ENCODE data around the gene MYH11.
"Not testable (repeated sequence)": the region's sequence is repeated elsewhere in the genome, so short reads cannot be mapped to it uniquely, and the experiment has no call there.

The MYH11 gene

DNA sequence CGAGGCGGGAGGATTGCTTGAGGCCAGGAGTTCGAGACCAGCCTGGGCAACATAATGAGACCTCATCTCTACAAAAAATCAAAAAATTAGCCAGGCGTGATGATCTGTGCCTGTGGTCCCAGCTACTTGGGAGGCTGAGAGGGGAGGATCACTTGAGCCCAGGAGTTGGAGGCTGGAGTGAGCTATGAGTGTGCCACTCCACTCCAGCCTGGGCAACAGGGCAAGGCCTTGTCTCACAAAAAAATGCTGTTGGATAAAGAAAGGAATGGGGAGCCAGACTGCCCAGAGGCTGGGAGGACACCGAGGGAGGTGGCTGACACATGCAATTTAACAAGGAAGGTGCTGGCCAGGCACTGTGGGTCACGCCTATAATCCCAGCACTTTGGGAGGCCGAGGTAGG is 47.5 kb downstream of the MYH11 start:
- not testable (repeated sequence) for DNase-seq (ENCODE audit: low read depth)

DNA sequence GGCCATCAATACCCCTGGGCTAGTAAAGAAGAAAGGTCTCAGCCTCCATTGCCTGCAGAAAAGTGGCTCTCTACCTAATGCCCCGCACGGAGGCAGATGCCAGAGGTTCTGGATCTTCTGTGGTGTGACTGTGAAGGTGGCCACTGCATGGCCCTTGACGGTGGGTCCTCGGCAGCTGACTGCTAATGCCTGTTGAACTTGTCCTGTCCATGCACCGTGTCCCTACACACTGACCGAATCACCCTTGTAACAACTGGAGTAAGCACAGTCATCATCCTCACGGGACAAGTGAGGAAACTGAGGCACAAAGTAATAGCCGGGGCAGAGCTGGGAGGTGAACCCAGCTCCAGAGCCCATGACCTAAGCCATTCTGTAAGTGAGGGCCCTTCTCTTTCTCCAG is 48.8 kb downstream of the MYH11 start:
- no peak for DNase-seq (ENCODE audit: low read depth)

DNA sequence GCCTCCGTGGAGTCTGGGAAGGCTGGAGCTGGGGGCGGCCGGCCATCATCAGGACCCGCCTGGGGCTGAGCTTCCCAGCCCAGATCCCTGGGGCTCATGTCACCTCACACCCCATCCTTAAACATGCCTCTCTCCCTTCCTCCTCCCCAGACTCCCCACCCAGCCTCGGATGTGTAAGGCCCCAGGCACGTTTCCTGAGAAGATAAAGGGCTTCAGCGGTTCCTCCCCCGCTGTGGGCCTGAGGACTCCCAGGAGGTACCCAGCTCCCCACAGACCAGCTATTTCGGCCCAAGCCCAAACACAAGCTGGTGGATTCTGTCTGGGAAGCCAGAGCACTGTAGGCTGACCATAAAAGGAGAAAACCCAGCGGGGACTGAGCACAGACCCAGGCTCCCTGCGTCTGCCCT is 49.2 kb downstream of the MYH11 start:
- DNase-seq (ENCODE audit: low read depth): no peak

DNA sequence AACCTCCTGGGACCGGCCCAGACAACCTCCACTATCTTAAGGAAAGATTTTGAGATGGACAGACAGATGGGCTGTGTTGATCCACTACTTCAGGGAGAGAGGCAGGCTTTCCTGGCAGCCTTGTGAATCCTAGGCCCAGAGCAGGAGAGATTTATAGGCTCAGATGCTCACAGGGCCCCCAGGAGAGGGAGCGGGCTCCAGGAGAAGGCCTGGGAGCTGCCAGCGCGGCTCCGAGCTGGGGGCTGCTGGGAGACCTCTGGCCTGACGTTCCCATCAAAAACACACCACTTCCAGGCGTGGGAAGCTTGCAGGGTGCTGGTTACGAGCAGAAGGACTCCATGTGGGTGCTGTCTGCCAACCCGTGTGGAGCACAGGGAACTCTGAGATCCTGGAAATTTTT is 53.2 kb downstream of the MYH11 start:
- no peak for DNase-seq (ENCODE audit: low read depth)

DNA sequence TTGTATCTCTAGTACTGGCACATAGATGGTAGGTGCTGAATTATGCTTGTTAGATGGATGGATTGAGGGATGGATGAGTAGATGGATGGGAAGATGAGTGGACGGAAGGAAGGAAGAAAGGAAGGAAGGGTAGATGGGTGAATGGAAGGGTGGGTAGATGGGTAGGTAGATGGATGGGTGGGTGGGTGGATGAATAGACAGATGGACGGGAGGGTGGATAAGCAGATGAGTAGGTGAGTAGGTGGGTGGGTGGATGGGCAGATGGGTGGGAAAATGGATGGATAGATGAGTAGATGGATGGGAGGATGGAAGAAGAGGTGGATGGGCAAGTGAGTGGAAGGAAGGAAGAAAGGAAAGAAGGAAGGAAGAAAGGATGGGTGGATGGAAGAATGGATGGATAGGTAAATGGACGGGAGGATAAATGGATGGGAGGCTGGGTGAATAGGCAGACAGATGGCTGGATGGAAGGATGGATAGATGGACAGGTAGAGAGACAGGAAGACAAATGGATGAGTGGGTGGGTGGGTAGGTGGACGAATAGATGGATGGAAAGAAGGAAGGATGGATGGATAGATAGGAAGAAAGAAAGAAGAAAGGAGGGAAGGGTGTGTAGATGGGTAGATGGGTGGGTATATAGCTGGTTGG is 56.9 kb downstream of the MYH11 start:
- no peak for DNase-seq (ENCODE audit: low read depth)

DNA sequence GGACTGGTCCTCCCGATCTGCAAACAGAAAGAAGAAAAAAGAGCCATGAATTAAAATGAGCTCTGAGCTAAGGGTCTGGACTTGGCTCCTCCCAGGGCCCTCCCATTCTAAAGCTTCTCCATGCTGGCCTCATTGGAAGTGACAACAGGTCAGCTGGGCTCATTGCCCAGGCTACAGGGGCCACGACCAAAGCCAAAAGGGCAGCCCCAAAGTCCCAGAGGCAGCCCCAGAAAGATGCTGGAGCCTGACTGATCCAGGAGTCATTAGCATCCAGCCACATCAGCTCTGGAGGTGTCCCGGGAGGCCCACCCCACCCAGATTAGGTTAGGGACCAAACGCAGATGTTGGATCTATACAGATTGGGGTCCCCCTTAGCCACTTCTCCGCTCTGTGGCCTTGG is 58.2 kb downstream of the MYH11 start:
- DNase-seq (ENCODE audit: low read depth): no peak

DNA sequence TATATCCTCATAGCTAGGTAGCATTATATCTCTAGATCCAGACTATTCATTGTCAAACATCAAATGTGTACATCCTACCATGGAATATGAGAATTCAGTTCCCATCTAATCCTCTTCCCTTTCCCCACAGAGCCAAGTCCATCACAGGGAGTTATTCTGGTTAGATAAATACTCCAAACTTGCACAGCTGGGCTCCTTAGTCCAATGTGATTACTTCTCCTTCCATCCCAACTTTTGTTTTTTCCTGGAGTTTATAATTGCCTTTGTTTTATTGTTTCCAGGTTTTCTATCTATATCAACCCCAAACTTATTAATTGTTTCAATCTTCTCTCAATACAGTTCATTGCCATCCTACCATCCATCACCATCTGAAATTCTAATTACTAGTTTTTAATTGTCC is 59.9 kb downstream of the MYH11 start:
- no peak for DNase-seq (ENCODE audit: low read depth)

DNA sequence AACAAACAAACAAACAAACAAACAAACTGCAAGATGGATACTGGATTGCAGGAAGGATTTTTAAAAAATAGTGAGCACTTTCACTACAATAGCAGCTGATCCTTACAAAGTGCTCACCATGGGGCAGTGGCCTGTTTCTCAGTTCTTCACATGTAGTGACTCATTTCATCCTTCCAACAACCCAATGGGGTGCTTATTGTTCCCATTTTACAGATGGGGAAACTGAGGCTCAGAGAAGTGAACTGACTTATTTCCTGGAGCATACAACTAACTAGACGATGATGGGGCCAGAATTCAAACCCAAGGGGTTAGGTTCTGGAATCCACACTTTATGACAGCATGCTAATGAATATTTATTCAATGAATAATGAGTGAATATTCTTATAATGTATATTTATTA is 61.2 kb downstream of the MYH11 start:
- DNase-seq (ENCODE audit: low read depth): no peak

DNA sequence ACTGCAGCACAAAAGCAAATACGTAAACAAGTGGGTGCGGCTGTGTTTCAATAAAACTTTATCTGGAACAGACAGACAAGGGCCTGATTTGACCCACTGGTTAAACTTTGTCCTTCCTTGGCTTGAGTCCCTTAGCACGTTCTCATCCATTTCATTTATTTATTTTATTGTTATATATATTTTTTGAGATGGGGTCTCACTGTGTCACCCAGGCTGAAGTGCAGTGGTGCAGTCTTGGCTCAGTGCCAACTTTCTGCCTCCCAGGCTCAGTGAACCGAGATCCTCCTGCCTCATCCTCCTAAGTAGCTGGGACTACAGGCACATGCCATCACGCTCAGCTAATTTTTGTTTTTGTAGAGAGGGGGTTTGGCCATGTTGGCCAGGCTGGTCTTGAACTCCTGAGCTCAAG is 64.3 kb downstream of the MYH11 start:
- no peak for DNase-seq (ENCODE audit: low read depth)

DNA sequence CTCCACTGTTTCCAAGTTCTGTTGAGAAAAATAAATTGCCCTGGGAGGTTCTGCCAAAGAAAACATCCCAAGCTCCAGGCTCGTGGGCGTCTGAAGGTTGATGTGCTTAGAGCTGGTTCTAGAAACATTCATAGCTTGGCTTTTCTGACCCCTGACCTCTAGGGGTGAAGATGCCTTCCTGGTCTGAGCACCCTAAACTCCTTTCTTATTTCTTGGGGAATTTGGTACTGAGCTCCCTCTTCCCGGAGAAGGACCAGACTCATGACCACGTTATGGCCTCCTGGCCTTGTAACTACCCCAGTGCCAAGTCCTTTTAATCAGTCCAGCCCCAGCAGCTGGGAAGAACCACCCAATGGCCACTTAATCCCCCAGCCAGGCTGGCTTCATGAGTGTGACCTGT is 66.4 kb downstream of the MYH11 start:
- no peak for DNase-seq (ENCODE audit: low read depth)

DNA sequence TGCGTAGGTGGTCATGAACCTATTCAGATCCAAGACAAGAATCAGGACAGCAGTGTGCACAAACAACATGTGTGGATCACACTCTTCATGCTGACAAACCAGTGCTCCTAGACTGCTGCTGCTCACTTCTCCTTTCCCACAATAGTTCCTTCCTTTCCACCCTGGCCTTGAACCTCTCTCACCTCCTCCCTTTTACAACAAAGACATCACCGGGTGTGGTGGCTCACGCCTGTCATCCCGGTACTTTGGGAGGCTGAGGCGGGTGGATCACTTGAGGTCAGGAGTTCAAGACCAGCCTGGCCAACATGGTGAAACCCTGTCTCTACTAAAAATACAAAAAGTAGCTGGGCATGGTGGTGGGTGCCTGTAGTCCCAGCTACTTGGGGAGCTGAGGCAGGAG is 67.0 kb downstream of the MYH11 start:
- not testable (repeated sequence) for DNase-seq (ENCODE audit: low read depth)

DNA sequence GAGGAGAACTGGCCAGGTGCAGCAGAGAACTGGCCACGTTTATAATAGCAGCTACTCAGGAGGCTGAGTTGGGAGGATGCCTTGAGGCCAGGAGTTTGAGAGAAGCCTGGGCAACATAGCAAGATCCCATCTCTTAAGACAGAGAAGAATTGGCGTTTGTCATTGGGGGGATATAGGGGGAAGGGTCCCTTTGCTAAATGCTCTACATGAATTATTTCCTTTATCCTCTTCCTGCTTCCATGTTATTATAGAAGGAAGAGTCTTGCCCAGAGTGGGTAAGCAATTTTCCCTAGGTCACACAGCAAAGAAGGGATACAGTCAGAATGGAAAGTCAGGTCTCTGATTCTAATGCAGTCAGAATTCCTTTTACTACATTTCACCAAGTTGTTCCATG is 68.0 kb downstream of the MYH11 start:
- DNase-seq (ENCODE audit: low read depth): no peak

DNA sequence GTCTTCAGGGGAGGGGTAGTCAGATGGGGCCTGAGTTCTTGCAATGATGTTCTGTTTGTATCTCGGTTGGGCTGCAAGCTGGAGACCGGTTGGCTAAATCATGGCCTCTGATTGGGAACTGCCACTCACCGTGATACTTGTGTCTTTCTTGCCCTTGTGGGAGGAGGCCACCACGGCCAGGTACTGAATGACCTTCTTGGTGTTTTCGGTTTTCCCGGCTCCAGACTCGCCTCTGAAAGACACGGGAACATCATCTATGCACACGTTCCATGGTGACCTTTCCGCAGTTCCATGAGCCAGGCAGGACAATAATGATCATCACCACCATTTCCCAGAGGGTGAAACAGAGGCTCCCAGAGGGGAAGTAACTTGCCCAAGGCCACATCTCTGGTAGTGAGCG is 70.3 kb downstream of the MYH11 start:
- no peak for DNase-seq (ENCODE audit: low read depth)

DNA sequence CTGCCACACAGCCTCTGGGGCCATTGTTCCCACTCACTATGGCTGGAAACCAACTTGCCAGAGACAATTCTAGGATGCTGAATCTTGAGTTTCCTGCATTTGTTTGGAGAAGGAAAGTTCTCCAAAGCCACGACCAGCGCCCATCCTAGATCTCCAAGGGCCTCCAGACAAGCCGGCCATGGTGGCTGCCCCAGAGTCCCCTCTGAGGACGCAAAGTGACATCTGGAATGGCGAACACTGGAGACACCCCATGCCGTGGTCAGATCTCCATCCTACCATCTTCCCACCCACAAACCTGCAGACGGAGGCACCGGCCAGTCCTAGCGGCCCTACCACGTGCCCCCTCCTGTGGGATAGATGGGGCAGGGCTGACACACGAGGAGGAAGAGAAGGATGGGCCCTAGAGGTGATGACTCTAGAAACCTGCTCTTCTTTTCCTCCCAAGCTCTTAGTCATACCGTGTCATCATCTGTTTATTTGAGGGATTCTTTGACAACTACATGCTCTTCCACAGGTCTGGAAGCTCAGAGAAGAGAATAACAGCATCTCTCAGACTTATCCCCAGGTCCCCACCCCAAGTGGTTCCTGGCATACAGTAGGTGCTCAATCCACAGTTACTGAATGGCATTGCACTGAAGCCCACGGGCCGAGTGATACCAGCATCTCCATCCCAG is 71.3 kb downstream of the MYH11 start:
- no peak for DNase-seq (ENCODE audit: low read depth)

DNA sequence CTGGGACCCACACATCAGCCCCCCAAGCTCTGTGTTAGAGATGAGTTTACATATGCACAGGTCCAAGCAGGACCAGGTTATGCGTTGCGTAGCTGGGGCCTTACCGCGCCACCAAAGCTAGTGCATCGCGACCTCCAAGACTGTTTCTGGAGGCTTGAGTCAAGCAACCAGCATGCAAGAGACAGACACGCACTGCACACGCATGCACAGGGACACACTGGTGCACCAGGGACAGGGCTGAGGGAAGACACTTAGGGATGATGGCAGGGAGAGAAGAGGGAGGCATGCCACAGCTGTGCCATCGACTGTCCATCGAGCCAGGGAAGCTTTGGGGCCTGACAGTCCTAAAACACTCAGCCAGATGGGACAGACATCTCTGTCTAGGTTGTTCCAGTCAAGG is 72.8 kb downstream of the MYH11 start:
- DNase-seq (ENCODE audit: low read depth): no peak

DNA sequence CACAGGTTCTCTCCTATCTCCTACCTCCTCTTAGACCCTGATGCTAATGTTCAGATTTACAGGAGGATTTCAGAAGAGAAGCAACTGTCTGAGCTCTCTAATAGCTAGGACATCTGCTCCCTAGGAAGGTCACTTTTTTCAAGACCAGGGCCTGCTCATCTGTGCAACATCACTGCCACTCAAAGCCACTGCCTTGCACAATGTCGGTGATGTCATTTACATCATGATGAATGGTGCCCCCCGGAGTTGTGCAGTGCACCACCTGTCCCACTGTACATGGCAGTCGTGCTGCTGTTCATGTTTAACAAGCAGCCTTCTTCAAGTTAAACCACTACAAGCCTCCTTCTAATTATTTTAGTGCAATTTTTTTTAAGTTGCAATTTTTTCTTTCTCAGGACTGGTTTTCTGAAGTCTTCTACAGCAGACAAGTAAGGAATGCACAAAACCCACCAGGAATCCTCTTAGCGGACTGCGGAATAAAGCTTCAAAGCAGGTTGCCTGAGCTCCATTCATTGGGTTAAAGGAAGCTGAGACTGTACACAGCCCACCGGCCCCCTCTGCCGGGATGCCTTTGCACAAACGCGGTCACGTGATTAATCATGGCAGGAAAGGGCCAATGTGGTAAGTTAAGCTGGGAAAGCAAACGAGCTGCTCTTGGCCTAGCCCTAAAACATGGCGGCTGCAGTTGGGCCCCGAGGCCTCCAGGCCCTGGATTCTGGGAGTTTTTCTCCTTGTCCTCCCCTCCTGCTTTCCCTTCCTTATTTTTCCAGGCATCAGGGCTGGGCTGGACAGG is 74.1 kb downstream of the MYH11 start:
- DNase-seq (ENCODE audit: low read depth): no peak

DNA sequence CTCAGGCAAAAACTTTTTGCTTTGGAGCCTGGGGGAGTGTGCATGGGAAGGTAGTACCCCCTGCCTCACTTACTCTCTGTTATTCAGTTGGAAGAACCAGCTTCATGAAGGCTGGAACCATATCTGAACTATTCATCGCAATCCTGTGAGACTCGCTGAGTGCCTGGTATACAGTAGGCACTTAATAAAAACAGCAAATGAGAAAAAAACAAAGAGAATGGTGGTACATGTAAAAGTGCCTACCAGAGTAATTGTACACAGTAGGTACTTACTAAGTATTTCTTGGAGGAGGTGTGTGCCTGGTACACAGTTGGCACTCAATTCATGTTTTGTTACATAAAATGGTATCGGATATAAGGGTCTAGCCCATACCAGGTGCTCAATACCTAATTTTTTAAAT is 75.2 kb downstream of the MYH11 start:
- no peak for DNase-seq (ENCODE audit: low read depth)

DNA sequence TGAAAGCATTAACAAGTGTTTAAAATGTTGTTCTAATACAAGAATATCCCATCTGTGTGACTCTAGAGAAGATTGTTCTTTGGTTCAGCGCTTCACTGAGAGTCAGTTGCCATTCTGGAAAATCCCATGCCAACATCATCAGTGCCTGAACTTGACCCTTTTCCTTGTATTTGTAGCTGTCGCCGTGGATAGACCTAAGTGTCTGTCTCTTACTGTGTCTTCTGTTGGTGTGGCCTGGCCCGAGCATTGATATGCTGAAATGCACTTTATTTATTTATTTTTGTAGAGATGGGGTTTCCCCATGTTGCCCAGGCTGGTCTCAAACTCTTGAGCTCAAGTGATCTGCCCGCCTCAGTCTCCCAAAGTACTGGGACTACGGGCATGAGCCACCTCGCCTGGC is 76.0 kb downstream of the MYH11 start:
- no peak for DNase-seq (ENCODE audit: low read depth)

DNA sequence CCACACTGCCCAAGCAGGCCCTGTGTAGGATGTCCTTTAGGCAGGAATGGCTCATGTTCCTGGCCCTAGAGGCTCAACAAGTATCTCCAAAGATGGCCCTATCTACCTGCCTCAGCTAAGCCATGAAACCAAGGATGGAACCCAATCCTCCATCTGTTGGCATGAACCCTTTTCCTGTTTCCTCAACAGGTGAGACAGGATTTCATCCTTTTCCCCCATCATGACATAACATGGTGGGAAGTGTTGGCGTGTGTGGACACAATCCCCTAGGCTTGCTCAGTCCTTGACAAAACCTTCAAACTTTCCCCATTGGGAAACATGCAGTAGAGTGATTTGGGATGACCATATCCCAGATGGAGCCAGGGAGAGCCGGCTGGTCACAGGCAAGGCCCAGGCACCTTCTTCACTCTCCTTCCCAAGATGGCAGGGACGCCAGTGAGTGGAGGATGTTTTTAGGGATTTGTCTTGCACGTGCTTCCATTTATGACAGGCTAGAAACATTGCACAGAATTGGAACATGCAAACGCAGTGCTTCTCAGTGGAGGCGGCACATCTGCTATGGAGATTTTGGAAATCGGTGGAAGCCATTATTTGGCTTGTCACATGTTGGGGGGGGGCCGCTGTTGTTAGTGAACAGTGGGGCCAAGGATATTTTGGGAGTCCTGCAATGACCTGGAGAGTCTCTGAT is 77.0 kb downstream of the MYH11 start:
- DNase-seq (ENCODE audit: low read depth): no peak

DNA sequence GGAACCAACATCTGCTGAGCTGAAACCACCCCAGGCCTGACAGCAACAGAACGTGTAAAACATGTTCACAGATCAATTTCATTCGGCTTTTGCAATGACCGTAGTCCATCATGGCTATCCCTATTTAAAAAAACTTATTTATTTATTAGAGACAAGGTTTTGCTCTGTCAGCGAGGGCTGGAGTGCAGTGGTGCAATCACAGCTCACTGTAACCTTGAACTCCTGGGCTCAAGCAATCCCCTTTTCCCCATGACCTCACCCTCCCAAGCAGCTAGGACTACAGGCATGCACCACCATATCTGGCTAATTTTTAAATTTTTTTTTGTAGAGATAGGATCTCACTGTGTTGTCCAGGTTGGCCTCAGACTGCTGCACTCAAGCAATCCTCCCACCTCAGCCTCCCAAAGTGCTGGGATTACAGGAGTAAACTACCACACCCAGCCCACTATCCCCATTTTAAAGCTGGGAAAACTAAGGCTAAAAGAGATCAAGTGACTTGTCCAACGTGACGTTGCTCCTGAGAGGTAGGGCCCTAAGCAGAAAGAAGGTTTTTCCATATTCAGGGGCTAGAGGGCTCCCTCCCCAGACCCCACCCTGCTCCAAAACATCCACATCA is 77.7 kb downstream of the MYH11 start:
- no peak for DNase-seq (ENCODE audit: low read depth)

DNA sequence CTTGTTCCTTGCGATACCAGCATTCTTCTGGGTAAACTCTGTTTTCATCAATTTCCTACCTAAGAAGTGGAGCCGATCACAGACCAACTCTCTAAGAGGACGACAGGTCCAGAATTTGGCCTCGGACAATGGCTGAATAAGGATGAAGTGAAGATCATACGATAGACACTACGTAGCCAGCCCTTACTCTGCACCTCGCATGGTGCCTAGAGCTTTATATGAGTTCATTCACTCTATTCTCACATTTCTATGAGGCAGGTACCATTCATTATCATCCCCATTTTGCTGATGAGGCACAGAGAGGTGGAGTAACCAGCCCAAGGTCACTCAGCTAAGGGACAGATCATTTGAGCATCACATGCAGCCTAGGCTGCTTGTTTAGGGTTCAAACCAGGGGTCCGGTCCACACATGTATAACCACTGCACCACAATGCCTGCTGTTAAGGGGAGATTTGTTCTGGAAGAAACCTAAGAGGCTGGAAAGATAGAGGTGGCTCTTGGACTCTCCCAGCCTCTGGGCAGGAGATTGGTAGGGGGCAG is 78.6 kb downstream of the MYH11 start:
- no peak for DNase-seq (ENCODE audit: low read depth)

All from HS-5 (cell line).